ENCODE data around the gene DLL4.
"Not testable (repeated sequence)": the region's sequence is repeated elsewhere in the genome, so short reads cannot be mapped to it uniquely, and the experiment has no call there.

GRCh38 chr15:40962317-40962716 lies 33.2 kb downstream of the DLL4 start:
- not testable (repeated sequence) for TF ChIP-seq CTCF (IDR thresholded peaks at IDR 0.05; ENCODE audit: poor library complexity, severe bottlenecking); MXI1 (conservative IDR thresholded peaks at IDR 0.05; ENCODE audit: poor library complexity, severe bottlenecking); EZH2 (IDR thresholded peaks at IDR 0.05; ENCODE audit: borderline replicate concordance, insufficient read depth, low read length, poor library complexity, severe bottlenecking); RAD21 (conservative IDR thresholded peaks at IDR 0.05); POLR2AphosphoS5 (IDR thresholded peaks at IDR 0.05); REST (IDR thresholded peaks at IDR 0.05; ENCODE audit: borderline replicate concordance); SMC3 (conservative IDR thresholded peaks at IDR 0.05; ENCODE audit: poor library complexity); EP300 (conservative IDR thresholded peaks at IDR 0.05; ENCODE audit: poor library complexity, severe bottlenecking); TAF1 (IDR thresholded peaks at IDR 0.05; ENCODE audit: low read depth)

Measured in neural cell (in vitro differentiated cells).